Left ventricle myocardium superior (tissue), 1 donor: ENCODE data around the gene LTBP1. TPM values are rescaled to one million over a fixed set of nuclear protein-coding genes. Genes with fewer than 3 reads are reported as not detected.
A peak's percentile ranks its signal among the peaks of the same experiment; 100 is the strongest.
"Not testable (repeated sequence)": the region's sequence is repeated elsewhere in the genome, so short reads cannot be mapped to it uniquely, and the experiment has no call there.

Source experiments
- ATAC-seq: fragments of 200-7000 bp; cut with Tn5 transposase; one replicate; pipeline ENCODE4 v1.9.1; 2020; ENCODE audit warnings: mild to moderate bottlenecking, moderate library complexity
- DNase-seq: peaks from one replicate; pipeline ENCODE4 v3.0.0-alpha.2; 2020
- intact Hi-C: fragments of 100-400 bp; cut with micrococcal nuclease; formaldehyde crosslinking; loops from one replicate; pipeline ENCODE4 v1.11.0; 2022
- microRNA-seq: library from miRNA; unstranded; fragments of <30 nt; microRNA quantifications from one replicate; pipeline ENCODE4 v1.2.0, GENCODE V29; 2020; ENCODE audit warnings: borderline number of aligned reads
- total RNA-seq: library from RNA; stranded (reverse); fragmentation: NEBNext Ultra II Directional; extraction: Animal tissue kit (Norgen Biotek cat#: 25700); gene quantifications from one replicate; pipeline ENCODE4 v1.2.1, GENCODE V29; 2021
- donor health status: DM: no; HTN: yes; CAD: no; lungs with severe emphysema.

Gene LTBP1
- total RNA-seq, 1 donor from 2014 or later = 72.5 TPM

DNA sequence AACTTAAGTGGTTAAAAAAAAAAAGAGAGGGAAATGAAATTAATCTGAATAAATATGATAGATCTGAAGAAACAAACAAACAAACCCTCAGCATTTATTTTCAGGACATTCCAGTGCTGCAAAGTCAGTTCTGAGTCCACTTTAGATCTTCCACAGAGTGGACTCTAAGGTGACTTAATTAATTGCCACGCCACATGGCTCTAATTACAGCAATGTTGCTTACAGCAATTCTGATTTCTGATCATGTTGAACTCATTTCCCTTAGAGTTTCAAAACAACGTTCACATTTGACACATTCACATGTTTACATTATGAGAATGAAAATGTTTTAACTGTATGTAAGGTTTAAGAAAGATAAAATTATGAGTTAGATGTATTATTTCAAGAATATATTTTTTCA, 491.1 kb downstream of the LTBP1 start:
- intact Hi-C loops = no loop called here
- no peak for DNase-seq
- ATAC-seq = no peak

DNA sequence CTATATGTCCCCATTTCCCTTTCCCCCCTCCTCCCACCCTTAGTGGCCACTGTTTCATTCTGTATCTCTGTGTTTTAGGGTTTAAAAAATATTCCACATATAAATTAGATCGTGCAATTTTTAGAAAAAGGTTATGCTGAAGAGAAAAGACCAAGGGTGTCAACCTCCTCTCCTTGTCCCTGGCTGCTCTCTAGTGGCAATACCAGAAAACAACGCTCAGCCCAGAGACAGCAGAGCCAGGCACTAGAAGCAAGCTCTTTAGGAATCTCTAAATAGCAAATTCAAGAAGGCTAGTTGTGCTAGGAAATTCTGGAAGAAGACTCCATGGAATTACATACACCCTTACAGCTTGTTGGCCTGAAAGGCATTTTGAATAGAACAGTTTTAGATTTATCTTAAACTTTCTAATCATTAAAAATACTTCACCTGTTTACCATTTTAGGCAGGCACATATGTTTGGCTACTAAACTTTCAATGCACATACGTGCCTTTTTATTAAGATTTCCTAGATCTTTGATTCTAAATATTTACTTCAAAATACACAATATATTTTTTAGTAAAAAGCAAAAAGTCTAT, 494.6 kb downstream of the LTBP1 start:
- peak; percentile 78 for ATAC-seq
- intact Hi-C loops = no loop called here
- peak; percentile 49 for DNase-seq

DNA sequence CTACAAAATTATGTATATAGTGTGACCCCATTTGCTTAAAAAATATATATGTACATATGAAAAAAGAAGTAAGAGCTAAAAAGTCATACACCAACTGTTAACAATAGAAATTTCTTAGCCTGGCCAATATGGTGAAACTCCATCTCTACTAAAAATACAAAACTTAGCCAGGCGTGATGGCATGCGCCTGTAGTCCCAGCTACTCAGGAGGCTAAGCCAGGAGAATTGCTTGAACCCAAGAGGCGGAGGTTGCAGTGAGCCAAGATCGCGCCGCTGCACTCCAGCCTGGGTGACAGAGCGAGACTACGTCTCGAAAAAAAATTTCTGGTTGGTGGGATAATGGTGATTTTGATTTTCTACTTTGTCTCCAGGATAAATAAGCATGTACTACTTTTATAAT, 495.3 kb downstream of the LTBP1 start:
- DNase-seq, ATAC-seq, intact Hi-C loops: not testable (repeated sequence)

DNA sequence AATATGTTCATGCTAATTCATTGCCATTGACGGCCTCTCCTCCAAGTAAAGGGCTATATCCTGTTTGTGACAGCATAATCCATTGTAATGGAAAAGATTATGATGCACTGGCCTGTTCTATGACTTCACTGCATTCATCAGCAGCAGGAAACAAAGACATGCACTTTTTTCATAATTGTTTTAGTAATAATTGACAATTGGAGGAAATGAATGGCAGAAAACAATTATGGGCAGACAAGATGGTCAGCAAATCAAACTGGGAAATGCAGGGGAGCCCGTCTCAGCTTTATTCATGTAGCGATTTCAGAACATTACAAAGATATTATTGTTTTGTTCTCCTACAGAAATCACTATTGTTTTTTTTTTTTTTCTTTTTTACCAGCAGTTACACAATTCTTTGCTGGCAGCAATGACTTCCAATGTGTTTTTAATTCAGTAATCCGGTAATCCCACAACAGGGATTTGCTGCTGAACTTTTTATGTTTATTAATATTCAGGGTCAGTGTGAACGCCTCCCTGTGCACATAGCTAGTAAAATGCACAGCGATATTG, 495.9 kb downstream of the LTBP1 start:
- DNase-seq (no peak), ATAC-seq (peak; percentile 62)
- intact Hi-C loops = no loop called here

DNA sequence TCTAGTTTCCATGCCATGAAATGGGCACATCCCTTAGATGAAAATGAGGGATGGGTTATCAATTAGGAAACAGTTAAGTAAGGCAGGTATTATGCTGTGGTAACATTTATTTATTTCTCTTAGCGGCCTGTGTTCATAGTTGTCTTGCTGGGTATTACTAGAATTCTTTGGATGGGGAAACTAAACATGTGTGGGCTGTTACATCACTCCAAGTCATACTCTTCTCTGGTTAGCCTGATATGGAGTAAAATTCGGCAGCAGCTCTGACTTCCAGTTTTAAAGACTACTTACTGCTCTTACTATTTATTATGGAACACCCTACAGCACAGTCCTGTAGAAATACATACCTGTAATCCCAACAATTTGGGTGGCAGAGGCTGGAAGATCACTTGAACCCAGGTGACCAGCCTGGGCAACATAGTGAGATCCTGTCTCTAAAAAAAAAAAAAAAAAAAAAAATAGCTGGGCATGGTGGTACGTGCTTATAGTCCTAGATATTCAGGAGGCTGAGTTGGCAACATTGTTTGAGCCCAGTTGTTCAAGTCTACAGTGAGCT, 496.6 kb downstream of the LTBP1 start:
- ATAC-seq (peak; percentile 62), DNase-seq (no peak)
- intact Hi-C loops = no loop called here

DNA sequence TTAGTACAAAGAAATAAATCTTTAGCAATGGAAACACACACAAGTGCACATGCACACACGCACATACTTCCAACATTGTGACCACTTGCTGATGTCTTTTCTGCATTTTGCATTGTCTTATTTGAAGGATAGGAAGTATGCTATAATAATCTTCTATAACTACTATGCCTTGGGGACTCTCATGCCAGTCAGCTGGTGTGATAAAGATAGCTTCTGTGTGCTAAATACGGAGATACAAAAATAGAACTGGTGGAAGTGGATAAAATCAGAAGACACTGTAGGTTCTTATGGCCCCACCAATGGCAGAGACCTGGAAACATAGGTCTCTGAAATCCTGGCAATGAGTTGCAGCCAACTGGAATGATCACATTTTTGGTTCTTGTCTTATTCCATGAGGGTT, 498.2 kb downstream of the LTBP1 start:
- no peak for DNase-seq
- ATAC-seq = peak; percentile 75

DNA sequence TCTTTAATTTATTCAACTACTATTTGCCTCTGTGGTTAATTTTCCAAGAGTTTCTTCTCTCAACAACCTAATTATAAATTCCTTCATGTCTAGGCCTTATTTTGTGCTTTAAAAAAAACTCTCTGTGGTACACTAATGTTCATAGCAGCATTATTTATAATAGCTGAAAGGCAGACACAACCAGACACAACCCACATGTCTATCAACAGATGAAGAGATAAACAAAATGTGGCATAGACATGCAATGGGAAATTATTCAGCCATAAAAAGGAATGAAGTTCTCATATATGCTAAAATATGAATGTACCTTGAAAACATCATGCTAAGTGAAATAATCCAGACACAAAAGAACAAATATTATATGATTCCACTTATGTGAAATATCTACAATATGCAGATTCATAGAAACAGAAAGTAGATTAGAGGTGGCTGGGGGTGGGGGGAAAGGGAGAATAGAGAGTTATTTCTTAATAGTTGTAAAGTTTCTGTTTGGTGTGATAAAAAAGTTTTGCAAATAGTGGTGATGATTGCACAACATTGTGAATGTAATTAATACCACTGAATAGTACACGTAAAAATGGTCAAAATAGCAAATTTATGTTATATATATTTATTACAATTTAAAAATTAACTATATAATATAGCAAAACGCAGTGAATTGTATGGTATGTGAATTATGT, 501.6 kb downstream of the LTBP1 start:
- intact Hi-C loops = no loop called here

More for the DNA sequence above, 498.2 kb downstream of the LTBP1 start:
- intact Hi-C loops = no loop called here

More for the DNA sequence above, 501.6 kb downstream of the LTBP1 start:
- ATAC-seq = no peak
- DNase-seq = no peak

Small RNAs within 50 kb of the gene (microRNA-seq; reads per million reads assigned to microRNA genes)
- not detected for gene MIR4430
